HG03432 (cell line): Measurements from ENCODE around the gene SLC13A3.

Source experiments
- ATAC-seq: cut with Tn5 transposase; IDR thresholded peaks from one replicate; pipeline ENCODE4 v1.9.1; 2021; ENCODE audit warnings: mild to moderate bottlenecking, moderate library complexity; ENCODE audit not compliant: unreplicated experiment

Gene SLC13A3, protein sequence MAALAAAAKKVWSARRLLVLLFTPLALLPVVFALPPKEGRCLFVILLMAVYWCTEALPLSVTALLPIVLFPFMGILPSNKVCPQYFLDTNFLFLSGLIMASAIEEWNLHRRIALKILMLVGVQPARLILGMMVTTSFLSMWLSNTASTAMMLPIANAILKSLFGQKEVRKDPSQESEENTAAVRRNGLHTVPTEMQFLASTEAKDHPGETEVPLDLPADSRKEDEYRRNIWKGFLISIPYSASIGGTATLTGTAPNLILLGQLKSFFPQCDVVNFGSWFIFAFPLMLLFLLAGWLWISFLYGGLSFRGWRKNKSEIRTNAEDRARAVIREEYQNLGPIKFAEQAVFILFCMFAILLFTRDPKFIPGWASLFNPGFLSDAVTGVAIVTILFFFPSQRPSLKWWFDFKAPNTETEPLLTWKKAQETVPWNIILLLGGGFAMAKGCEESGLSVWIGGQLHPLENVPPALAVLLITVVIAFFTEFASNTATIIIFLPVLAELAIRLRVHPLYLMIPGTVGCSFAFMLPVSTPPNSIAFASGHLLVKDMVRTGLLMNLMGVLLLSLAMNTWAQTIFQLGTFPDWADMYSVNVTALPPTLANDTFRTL

DNA sequence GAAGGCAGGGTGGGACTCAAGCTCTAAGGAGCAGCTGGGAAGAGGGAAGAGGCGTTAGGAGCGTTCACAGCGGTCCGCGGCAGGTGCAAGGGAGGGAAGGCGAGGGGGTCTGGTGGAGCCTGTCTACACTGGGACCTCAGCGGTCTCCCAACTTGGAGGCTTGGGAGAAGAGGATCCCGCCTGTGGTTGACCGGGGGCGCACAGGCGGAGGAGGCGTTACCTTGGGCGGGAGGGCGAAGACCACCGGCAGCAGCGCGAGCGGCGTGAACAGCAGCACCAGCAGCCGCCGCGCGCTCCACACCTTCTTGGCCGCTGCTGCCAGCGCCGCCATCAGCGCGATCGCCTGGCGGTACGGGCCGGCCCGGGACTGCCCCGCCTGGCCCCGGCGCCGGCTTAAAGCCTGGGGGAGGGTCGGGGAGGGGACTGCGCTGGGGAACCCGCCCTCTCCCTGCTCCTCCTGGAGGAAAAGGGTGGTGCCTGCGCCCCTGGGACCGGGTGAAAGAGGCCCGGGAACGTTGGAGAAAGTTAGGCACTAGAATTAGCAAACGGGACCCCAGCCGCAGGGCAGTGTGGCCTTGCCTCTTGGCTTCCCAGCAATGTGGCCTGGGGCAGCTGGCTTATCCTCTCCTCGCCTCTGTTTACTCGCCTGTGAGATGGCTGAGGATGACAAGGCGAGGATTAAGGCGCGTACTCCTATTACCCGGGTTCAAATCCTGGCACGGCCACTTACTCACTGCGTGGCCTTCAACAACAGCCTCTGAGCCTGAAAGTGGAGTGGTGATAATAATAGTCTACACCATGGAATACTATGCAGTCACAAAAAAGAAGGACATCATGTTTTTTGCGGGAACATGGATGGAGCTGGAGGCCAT lies at the start of gene SLC13A3:
Gene SLC13A3 (minus strand): TSS at position 369 of the 872 bp plus-strand sequence. CDS start 38 bp downstream, at position 331.
- no peak for ATAC-seq

DNA sequence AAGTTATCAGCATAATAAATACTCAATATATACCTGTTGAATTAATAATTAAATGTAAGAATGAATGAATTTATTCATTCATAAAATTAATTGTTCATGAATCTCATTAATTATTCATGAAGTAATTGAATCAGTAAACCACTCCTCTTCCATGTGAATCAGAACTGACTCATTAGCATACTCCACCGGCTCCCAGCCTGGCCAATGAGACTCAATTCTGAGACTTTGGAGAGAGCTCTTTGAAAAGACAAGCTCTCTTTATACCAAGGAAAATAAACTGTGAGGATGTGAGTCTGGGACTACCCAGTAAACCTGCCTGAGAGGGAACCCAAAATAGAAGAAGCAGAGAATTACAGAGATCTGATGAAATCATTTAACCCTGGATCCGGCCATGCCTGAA lies 49.8 kb upstream of the SLC13A3 start:
- ATAC-seq = no peak

DNA sequence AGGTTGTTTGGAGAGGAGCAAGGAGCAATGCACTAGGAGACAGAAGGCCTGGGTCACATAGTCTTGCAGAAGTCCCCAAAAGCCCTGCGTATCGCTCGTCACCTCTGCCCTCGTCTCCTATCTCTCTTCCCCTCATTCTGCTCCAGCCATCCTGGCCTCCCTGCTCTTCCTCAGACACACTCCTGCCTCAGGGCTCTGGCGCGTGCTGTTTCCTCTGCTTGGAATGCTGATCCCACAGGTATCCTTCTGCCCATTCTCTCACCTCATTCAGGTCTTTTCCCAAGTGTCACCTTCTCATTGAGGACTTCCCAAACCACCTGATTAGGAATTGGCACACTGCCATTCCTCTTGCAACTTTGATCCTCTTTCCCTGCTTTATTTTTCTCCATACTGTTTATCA lies 49.2 kb upstream of the SLC13A3 start:
- no peak for ATAC-seq

DNA sequence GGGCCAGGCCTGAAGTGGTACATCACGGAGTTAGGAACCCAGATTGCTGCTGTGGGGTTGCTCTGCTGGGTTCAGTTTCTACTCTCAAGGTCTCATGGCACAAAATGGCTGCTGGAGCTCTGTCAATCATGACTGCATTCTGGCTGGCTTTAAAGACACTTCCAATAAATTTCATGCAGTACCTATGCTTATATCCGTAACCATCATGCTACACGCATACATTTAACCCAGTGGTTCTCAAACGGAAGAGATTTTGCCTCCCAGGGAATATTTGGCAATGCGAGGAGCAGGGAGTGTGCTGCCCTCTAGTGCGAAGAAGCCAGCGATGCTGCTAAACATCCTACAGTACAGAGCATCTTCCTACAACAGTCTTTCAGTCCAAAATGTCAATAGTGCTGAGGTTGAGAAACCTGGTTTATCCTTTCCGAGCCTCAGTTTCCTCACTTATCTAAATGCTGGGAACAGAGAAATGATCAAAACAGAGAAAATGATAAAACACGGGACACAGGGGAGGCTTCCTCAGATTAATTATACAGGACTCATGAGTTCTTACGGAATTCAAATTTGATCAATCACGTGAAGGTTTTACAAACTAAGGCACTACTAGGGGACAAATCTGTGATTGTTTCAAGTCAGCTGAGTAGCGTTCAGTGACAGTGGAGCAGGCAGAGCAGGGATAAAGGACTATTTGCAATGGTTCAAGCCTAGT lies 48.5 kb upstream of the SLC13A3 start:
- ATAC-seq = no peak

DNA sequence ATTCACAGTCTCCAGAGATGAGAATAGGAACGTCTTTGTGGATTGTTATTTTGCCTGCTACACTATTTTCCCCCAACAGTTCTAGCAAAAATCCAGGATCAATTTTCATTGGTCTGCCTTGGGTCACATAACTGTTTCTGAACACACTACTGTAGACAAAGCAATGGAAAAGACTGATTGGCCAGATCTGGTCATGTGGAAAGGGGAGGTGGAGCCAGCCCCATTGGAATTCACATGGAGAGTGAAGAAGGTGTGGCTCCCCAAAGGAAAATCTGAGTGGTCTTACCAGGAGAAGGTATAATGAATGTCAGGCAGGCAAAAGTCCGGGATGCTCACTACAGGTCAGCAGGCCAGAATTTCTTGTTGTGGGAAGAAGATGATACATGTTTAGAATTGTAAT lies 47.5 kb upstream of the SLC13A3 start:
- no peak for ATAC-seq

DNA sequence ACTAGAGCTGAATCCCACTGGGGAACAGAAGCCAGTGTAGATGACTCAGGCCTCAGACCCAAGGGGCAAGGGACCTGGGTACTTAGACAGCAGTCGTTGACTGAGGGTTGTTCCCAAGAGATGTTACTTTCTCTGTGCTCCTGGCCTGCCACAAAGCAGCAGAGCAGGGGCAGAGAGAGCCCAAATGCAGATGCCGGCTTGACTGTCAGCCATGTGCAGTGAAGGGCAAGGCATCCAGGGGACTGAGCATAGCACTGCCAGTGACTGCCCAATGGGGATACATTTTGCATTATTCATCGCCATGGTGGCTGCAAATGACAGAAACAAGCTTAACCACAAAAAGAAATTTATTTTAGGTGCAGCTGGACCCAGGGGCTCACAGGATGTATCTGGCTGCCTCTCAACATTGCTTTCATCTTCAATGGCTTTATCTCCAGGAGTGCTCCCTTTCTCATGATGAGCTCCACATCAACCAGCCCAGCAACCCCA lies 45.6 kb upstream of the SLC13A3 start:
- no peak for ATAC-seq

DNA sequence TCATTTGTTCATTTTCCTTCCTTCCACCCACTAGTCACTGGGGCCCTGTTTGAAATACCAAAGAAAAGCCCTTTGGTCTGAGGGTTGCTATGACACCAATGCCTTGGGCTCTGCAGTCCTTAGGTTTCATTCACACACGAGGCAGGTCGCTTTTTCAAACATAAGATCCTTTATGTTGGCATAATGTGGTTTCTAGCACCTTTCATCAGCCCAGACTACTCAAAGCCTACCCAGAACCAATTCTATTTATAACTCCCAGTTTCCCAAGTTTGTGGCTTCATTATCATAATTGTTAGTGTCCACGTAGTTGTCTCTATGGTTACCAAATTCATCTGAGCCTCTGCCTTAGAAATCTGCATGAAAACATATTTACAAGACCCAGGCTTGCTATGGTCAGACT lies 44.6 kb upstream of the SLC13A3 start:
- ATAC-seq = no peak

DNA sequence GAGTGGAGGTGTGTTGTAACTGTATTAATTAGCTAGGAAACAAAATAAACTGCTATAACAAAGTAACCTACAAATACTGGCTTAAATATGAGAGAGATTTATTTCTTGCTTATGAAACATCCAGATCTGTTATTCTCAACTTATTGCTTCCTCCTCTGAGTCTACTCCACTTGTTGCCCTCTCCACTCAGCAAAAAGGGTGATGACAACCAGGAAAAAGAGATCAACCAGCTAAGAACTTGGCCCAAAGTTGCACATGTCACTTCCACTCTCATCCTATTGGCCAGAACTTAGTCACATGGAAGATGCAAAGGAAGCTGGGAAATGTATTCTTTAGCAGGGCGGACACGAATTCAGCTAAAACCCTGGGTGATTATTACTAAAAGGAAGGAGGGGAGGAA lies 43.2 kb upstream of the SLC13A3 start:
- ATAC-seq = no peak

DNA sequence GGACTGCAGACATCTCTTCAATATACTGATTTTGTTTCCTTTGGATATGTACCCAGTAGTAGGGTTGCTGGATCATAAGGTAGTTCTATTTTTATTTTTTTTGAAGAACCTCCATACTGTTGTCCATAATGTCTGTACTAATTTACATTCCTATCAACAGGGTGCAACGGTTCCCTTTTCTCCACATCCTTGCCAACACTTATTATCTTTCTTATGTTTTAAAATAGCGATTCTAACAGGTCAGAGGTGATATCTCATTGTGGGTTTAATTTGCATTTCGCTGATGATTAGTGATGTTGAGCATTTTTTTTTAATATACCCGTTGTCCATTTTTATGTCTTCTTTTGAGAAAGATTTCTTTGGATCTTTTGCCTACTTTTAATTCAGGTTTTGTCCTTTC lies 39.9 kb upstream of the SLC13A3 start:
- no peak for ATAC-seq

DNA sequence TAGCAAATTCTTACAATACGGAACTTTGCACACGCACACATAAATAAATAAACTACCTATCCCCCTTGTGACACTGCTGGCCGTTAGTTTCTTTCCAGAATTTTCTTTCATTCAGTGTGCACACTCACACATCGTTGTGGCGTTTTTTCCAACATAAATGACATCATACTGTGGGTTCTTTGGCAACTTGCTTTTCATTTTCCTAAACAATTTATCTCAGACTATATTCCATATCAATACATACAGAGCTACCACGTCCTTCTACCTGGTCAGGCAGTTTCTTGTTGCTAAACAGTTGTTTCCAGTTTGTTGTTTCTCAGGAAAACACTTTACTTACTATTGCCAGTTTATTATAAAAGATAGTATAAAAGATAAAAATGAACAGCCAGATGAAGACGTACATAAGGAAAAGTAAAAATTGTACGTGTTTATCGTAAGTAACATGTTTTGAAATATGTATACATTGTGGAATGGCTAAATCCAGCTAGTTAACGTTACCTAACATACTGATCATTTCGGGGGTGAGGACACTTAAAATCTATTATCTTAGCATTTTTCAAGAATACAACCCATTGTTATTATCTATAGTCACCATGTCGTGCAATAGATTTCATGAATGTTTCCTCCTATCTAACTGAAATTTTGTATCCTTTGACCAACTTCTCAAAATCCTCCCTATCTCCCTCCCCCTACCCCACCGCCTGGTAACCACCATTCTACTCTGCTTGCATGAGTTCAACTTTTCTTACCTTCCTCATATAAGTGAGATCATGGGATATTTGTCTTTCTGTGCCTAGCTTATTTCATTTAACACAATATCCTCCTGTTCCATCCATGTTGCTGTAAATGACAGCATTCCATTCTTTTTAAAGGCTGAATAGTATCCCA lies 39.2 kb upstream of the SLC13A3 start:
- no peak for ATAC-seq

DNA sequence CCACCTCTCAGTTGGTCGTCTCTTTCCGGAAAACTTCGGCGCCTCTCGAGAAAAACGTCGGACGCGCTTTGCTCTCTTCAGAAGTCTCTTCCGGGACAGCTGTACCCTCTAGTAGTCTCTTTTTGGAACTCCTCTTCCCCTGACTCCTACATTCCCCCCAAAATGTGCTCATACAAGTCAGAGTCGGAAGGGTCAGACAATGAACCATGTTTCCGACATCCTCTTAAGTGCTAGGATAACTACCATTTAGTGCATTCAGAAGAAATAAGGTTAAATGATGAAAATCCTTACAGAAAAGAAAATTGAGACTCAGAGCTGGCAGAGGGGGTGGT lies 38.5 kb upstream of the SLC13A3 start:
- no peak for ATAC-seq

DNA sequence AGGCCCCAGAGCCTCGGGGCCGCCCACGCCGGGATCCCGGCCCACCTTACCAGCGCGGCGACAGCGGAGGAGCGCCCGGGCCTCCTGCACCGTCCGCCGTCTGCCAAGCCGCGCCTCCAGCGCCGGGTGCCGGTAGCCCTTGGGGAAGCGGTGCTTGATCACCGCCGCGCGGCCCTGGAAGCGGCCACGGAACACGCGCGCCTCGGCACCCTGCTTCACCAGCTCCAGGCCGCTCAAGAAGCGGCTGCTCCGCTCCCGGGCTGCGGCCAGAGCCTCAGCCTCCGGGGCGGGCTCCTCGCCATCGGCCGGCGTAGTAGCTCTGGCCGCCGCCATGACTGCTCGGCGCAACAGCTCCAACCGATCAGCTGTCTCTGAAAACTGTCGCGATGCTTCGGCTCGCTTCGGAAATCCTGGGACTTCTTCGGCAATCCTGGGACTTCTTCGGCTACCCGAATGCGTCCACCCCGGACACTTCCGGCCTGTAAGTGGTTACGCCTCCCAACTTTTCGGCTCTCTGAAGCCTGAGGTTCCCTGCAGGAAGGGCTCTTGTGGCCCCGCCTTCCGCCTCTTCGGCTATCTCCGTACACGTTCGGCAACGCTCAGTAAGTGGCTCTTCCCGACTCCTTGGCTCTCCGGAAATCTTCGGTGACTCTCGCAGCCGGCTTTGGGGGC lies 38.0 kb upstream of the SLC13A3 start, which contains the start of gene TP53RK:
Gene TP53RK (minus strand): TSS at position 363 of the 672 bp plus-strand sequence. CDS start 30 bp downstream, at position 333.
- ATAC-seq = peak; percentile 92

DNA sequence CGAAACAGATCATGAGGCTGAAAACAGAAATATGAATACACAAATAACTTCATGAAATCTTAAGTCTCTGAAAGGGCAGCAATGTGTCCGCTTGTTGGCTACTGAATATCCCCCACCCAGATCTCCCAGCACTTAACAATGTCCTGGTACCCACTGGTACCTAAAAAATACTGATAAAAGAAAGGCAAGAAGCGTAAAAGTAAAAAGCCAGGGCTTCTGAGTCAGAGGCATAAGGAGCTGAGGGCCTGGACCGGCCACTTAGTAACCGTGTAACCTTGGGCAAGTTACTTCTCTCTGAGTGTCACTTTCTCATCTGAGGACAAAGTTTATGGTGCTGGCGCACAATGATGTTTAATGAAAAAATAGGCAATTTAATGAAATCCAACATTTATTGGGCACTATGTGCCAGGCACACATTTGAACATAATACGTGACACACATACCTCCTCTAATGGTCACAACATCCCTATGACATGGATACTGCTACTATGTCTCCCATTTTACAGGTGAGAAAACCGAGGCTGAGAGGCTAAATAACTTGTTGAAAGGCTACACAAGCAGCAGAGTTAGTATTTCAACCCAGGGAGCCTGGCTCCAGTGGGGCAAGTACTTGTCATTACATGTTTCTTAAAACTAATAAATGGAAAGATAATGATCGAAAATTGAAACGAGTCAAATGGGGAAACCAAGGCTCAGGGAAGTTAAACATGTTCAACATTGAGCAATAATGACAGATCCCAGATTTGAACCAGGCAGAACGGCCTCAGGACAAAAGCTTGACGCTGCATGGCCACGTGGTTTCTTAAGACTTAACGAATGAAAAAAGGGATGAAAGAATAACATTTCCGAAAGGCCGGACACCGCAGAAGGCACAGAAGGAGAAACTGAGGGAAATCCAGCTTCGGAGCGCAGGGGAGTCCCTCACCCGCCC lies 37.2 kb upstream of the SLC13A3 start:
- no peak for ATAC-seq

DNA sequence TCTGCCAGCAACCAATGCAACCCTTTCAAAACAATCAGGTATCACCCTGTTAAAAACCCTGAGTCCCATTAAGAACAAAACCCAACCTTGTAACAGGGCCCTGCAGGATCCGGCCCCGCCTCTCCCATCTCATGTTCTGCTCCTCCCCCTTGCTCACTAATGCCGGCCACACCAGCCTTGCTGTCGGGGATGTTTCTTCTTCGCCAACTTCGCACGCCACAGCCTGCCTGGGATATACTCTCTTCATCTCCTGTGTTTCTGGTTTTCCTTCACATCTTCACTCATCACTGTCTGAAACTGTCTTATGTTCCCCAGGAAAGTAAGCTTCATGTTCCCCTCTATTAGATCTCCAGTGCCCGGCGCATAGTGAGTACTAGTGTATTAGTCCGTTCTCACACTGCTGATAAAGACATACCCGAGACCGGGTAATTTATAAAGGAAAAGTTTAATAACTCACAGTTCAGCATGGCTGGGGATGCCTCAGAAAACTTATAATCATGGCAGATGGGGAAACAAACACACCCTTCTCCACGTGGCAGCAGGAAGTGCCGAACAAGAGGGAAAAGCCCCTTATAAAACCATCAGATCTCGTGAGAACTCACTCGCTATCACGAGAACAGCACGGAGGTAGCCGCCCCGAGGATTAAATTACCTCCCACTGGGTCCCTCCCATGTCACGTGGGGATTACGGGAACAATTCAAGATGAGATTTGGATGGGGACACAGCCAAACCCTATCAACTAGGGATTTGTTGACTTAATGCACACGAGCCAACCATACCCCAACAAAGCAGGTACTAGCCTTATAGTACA lies 32.9 kb upstream of the SLC13A3 start:
- no peak for ATAC-seq

DNA sequence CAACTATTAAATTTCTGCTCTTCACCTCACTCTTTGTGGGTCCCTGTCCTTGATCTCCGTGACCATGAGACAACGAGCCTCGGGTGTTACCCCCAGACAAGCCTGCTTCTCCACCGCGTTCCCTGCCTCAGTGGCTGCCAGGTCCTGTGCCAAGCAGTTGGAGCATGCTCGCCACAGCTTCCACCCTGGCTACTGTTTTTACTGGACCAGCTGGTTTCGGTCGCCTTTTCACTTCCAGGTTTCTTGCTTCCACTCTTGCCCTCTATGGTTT lies 32.3 kb upstream of the SLC13A3 start:
- ATAC-seq = no peak

DNA sequence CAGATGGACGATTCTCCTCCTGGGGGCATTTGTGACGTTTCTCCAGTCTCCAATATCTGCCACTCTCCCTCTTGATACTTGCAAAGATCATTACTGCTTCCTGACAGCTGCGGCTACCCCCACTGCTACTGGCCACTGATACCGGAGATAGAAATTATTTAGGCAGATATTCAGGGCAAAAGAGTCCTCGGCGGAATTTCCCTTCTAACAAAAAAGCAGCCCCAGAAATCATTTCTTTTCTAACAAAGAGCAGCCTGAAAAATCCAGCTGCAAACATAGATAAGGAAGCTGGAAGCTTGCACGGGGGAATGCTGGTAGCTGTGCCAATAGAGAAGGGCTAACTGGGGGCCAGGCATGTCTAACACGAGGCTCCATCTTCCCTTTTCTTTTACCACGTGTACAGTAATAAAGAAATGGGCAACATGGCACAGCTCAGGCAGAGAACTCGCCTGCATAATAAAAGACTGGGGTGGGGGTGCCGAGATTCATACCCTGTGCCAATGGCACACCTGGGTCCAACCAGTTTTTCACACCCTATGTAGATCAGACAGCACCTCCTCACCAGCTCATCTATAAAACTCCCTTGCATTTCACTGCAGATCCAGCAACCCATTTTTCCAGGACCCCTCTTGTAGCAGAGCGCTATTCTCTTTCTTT lies 31.9 kb upstream of the SLC13A3 start:
- ATAC-seq = no peak
